ENCODE measurements around the gene SUPT20HL2. TPM values are rescaled to one million over a fixed set of nuclear protein-coding genes. Genes with fewer than 3 reads are reported as not detected.

Gene SUPT20HL2
- total and polyA plus RNA-seq, 2 donors (not counting 3 experiments of a cell fraction or from before 2014, with no cell fraction given) = not detected

GRCh38 chrX:24292353-24292752 is 21.5 kb downstream of the SUPT20HL2 start:
- dilution Hi-C loops (cut with MboI; ENCODE audit: extremely low pct_ligation_motif_present, low sequenced_read_pairs) = no loop called here
- BruUV-seq (replicated peaks) = no TSS peak
- H3K27me3 ChIP-seq (ENCODE audit: control insufficient read depth in 2 of 2, insufficient read depth in 2 of 2, low read length in 2 of 2) = no peaks in the 10 kb centered on the region
- H4K20me1 ChIP-seq (replicated peaks; ENCODE audit: control insufficient read depth, extremely low read depth, insufficient read depth, low read length) = no peaks in the 10 kb centered on the region
- no peak overlapping the region for H3K9ac ChIP-seq (replicated peaks; ENCODE audit: extremely low read depth, insufficient read depth, low read length)
- H3K27ac ChIP-seq (ENCODE audit: insufficient read depth, low read depth, low read length) = no peak overlapping the region
- DNase-seq (ENCODE audit: low read depth, low spot score) = no peak
- ChIA-PET CTCF (interaction anchor here (1.7 to 4.2 kb wide), 3 partner anchors 32 to 103 kb away, joined by 3 to 33 read pairs (median 26); no protein-coding TSS in a partner anchor), POLR2A (no interaction called here)
- no peaks in the 10 kb centered on the region for H3K9me1 ChIP-seq (replicated peaks; ENCODE audit: control insufficient read depth, extremely low read depth, insufficient read depth, low read length)
- no peak overlapping the region for H3K4me3 ChIP-seq (replicated peaks in 1 of 3; ENCODE audit: insufficient read depth in 1 of 3, low read depth in 1 of 3, low read length in 3 of 3)
- no peak overlapping the region for H3K4me2 ChIP-seq (ENCODE audit: insufficient read depth, low read length)
- no peaks in the 10 kb centered on the region for H3K4me1 ChIP-seq (ENCODE audit: control insufficient read depth, extremely low read depth, insufficient read depth, low read length)
- intact Hi-C loops (cut with micrococcal nuclease) = loop anchor here (5.0 kb wide), 1 partner anchor 80 kb away; no protein-coding TSS in a partner anchor
- TF ChIP-seq GATA2 (IDR thresholded peaks at IDR 0.05; ENCODE audit: insufficient read depth, insufficient read length, low read depth, low read length) = no peak
- TF ChIP-seq POLR2AphosphoS5 (IDR thresholded peaks at IDR 0.05; ENCODE audit: insufficient read depth, low read depth, low read length) = no peak
- TF ChIP-seq MYC (IDR thresholded peaks at IDR 0.05; ENCODE audit: low read depth, low read length) = no peak
- TF ChIP-seq POLR2A (IDR thresholded peaks at IDR 0.05; ENCODE audit: low read depth, low read length) = no peak
- no peak for TF ChIP-seq EZH2 (IDR thresholded peaks at IDR 0.05; ENCODE audit: borderline replicate concordance, low read depth, low read length, severe bottlenecking)
- no peak for TF ChIP-seq MAX (IDR thresholded peaks at IDR 0.05; ENCODE audit: insufficient read depth, insufficient read length)
- TF ChIP-seq JUN (IDR thresholded peaks at IDR 0.05; ENCODE audit: borderline replicate concordance, insufficient read depth, insufficient read length, low read depth) = no peak
- TF ChIP-seq CTCF (IDR thresholded peaks at IDR 0.05; ENCODE audit: extremely low read depth in 1 of 2, insufficient read depth in 1 of 2, low read depth in 1 of 2, low read length in 2 of 2) = no peak
- no peak for TF ChIP-seq FOS (IDR thresholded peaks at IDR 0.05; ENCODE audit: borderline replicate concordance, insufficient read depth, low read length)
- FAIRE-seq = no peak
- H3K79me2 ChIP-seq (ENCODE audit: control insufficient read depth, insufficient read depth, low read length) = no peaks in the 10 kb centered on the region
- H3K9me3 ChIP-seq (replicated peaks; ENCODE audit: control insufficient read depth, insufficient read depth, low read length) = no peaks in the 10 kb centered on the region
- H3K36me3 ChIP-seq (ENCODE audit: control insufficient read depth in 2 of 2, extremely low read depth in 1 of 2, insufficient read depth in 2 of 2, low read length in 2 of 2) = no peaks in the 10 kb centered on the region
- H2AFZ ChIP-seq (ENCODE audit: low read depth, low read length) = no peak overlapping the region
